HG03103 (cell line): ENCODE data around the gene PAQR7.
A peak's percentile ranks its signal among the peaks of the same experiment; 100 is the strongest.
"Not testable (repeated sequence)": the region's sequence is repeated elsewhere in the genome, so short reads cannot be mapped to it uniquely, and the experiment has no call there.

Experiments used
- ATAC-seq: cut with Tn5 transposase; IDR thresholded peaks from one replicate; pipeline ENCODE4 v1.9.1; 2021; ENCODE audit warnings: low read depth; ENCODE audit not compliant: unreplicated experiment

The PAQR7 gene

DNA sequence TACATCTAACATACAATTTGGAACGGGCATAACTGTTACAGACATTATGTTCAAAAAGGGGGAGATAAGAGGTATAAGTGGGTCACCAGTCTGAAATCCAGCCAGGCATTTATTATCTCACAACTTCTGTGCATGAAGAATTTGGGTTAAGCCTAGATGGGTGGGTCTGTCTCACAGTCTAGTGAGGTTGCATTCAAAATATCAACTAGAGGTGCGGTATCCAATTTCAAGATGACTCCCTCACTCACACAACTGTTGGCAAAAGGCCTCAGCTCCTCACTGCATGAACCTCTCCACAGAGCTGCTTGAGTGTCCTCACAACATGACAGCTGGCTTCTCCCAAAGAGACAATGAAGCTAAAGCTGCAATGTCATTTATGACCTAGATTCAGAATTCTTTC, 21.0 kb downstream of the PAQR7 start:
- no peak for ATAC-seq

DNA sequence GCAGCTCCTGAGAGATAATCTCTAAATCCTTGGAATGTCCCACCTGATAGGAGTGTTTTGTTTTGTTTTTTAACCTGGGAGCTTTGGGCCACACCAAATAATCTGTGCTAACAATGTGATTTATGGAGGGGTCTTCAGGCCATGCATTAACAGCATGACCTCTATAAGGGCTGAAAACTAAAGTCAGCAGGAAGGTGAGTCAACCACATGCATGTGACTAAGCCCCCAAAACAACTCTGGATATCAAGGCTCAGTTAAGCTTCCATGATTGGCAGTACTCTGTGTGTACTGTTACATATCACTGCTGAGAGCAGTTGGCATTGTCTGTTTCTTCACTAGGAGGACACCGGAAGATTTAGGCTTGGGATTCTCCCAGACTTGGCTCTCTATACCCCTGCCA, 27.0 kb downstream of the PAQR7 start:
- no peak for ATAC-seq

DNA sequence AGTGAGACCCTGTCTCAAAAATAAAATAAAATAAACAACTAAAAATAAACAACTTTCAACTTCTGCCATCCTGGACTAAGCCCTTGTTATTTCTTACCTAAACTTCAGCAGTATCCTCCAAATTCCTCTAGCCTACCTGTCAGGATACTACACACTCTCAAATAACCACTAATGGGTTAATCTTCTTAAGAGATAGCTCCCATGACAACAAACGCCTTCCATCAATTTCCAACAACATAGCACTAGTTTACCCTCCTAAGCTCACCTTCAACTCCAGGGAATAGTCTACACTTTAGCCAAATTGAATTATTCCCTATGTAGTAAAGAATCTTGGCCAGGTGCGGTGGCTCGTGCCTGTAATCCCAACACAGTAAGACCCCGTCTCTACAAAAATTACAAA, 27.6 kb downstream of the PAQR7 start:
- ATAC-seq: no peak

DNA sequence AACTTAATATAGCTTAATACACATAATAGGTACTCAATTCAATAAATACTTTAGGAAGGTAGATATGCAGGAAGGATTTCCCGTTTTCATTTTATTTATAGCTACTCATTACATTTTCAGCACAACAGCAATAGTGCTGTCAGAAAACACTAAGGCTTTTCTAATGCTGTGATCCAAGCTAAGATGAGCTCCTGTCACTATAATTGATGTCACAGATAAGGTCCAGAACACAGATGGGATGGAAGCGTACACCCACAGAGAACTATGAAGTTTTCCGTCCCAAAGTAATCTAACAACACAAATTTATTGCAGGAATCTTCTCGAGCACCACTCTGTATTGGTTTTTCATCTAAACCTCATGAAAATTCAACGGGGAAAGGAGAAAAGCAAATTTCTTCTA, 29.8 kb downstream of the PAQR7 start:
- ATAC-seq: no peak

DNA sequence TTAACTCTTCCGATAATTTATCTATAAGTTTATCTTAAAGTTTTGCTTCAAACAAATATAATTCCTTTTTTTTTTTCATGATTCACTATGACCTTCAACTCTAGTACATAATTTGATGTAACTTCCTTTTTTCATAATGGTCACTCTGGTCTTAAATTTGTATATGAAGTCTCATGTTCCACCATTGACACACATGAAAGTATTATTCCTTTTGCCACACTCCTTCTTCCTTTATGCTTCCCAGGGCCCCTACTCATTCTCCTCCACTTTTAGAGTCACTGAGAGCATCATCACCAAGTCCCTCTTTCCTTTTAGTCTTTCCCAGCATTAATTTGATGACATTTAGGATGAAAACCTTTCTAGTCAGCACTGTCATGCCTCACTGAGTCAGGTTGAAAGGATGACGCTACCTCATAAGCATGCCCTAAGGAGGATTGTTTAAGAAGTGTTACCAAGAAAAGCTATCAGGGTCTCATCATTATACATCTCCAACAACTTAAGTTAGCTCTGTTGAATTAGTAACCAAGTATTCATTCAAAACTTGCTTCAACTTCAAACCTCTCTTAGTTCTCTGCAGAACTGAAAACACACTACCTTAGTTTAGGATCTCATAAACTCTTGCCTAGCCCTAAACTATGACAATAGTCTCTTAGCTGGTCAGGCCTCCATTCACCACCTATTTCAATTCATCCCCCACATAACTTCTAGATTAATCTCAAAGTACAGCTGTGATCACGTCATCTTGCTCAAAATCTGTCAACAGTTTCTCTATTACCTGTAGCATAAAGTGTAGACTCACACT, 30.8 kb downstream of the PAQR7 start:
- no peak for ATAC-seq

DNA sequence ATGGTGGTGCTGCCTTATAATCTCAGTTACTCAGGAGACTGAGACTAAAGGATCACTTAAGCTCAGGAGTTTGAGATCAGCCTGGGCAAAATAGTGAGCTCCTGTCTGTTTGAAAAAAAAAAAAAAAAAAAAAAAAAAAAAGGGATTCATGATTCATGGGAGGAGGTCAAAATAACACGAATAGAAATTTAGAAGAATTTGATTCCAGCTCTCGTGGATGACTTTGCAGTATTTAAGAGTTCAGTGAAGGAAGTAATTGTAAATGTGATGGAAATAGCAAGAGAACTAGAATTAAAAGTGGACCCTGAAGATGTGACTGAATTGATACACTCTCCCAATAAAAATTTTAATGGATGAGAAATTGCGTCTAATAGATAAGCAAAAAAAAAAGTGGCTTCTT, 32.0 kb downstream of the PAQR7 start:
- ATAC-seq: no peak

DNA sequence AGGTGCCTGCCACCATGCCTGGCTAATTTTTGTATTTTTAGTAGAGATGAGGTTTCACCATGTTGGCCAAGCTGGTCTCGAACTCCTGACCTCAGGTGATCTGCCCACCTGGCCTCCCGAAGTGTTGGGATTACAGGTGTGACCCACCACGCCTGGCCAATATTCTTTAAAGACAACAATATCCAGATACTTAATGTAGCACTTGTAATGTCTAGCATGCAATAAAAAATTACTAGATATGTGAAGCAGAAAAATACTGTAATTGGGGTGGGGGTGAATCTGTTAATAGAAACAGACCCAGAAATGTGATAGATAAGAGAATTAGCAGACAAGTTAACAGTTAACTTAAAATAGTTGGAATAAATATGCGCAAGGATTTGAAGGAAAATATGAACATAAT, 35.7 kb downstream of the PAQR7 start:
- not testable (repeated sequence) for ATAC-seq

DNA sequence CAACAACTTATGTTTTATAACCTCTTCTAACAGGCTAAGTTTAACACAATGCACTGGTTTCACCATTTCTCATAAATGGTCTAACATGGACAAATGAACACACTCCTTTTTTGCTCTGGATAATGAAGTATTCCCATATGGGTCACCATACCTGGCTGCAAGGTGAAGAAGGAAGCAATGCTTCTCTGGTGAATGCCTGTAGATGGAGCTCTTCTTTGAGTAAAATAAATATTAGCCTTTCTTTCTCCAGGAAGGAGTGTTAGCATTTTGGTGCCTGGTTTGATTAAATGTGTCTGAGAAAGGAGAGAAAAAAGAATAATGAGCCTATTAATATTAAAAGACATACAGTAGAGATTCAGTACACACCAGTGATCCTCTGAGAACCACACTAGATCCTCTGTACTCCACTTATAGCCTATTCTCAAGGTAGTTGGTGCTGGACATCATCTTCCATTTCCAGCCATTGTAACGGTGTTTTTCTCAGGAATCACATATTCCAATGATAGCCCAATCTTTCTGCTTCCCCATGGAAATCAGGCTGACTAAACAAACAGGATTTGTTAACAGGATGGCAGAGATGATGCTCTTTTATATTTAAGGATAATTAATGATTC, 38.1 kb downstream of the PAQR7 start:
- ATAC-seq: no peak

DNA sequence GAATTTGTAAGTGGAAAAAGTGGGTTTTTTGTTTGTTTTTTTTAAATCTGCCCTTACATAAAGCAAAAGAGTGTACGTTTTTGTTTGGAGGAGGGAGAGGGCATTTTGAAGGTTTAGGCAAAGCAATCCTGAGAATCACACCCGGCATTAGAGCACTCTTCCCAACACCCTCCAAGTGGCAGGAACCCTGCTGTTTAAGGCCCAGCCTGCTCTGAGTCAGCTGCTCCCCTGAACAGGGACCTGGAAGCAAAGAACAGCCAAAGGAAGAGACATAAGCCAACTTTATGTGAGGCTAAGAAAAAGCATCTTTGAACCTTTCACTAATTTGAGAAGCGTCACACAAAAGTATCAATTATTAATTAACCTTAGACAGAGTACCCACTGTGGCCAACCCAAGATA, 38.8 kb downstream of the PAQR7 start:
- no peak for ATAC-seq

DNA sequence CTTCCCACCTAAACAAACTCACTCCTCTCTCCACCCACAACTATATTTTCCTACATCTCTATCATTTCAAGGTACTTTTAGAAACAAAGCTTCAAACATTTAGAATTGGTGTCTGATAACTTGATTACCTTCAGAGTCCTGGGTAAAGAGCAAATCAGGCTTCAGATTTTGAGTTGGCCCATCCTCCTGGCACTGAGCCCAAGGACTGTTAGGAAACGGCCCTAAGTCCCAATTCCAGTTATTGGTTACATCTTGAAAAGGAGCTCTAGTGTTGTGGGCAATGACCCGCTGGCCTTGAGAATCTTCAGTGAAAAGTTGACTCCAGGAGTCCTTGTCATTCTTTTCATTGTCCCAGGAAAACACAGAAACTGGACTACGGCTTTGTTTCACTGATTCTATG, 40.6 kb downstream of the PAQR7 start:
- no peak for ATAC-seq

DNA sequence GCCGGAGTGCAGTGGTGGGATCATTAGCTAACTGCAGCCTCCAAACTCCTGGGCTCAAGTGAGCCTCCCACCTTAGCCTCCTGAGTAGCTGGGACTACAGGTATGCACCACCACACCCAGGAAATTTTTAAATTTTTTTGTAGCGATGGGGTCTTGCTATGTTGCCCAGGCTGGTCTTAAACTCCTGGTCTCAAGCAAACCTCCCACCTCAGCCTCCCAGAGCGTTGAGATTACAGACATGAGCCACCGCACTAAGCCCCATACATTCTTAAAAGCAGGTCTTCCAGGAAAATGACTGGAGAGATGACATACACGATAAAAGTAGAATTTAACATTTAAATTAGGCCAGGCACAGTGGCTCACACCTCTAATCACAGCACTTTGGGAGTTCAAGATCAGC, 42.4 kb downstream of the PAQR7 start:
- no peak for ATAC-seq

DNA sequence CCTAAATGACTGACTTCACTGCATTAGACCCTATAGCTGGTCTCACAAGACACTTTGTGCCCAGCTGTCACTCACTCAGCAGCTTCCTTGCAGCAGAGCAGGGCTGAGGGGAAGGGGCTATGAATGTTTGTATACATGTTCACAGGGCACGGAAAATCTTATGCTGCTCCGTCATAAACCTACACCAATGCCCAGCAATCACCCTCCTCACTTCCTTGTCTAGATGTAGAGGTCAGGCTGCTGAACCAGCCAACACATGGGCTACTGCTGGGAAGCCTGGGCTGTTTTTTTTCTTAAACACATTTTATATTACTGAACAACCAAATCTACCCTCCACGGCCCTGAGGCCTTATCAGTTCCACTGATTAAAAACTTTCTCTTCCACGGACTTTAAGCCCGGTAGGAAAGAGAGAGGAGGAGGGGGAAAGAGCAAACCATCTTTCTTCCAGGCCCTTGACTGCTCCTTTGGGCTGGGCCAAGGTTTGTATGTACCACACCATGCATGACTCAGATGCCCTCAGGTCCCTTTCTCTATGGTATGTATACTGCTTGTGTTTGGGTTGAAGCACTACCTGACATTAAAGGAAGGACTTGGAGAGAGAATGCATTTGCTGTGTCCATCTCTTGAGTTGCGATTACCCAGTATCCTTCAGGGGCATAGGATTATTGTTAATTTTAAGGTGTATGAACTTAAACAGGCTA, 43.0 kb downstream of the PAQR7 start:
- ATAC-seq: no peak

DNA sequence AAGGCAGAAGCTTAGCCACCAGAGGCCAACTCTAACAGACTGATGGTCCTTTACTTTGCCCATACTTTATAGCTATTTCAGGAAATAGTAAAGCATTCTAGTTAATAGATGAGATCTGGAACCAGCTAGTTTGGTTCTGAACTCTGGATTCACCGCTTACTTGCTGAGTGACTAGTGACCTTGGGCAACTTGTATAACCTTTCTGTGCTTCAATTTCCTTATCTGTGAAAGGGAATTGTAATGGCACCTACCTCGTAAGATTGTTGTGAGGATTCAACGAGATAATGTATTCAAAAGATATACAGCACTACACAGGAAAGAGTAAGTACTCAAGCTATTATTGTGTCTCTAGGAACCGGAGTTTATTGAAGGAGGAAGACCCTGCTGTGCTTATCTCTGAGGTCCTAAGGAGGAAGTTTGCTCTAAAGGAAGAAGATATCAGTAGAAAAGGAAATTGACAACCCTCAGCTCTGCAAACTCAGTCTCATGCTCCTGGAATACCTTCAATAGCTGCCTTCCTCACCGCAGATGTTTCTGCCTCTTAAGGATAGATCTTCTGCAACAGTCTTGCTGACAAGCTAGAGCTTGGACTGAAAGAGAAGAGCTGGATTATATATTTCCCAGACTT, 43.8 kb downstream of the PAQR7 start:
- no peak for ATAC-seq

DNA sequence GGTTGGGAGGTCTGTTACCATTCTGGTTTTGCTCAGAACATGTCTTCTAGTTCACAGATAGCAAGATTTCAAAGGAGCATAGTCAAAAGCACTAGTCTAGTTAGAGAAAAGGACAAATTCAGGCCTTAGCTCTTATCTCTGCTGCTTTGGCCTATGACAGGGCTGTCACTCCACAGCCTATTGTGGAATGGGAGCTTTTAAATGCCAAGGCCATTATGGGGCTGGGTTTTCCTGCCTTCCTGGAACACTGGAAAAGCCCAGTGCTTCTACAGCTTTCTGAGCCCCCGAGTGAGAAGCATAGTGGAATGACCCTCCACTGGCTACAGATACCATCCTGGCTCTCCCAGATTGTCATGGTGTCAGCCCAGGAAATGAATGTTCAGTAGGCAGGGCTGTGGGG, 46.5 kb downstream of the PAQR7 start:
- no peak for ATAC-seq

DNA sequence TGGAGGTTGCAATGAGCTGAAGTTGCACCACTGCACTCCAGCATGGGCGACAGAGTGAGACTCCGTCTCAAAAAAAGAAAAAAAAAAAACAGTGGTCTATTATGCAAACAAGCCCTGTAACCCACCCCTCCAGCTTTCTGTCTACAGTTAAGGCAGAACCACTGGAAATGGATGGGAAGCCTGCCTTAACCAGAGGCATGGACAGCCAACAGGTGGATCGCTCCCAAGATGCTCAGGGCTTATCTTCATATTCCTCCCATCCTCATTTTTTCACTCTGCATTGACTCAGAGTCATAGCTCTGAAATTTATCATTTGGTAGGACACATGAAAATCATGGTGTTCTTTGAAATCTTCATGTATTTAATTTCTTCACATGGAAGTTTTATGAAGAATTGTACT, 47.0 kb downstream of the PAQR7 start:
- ATAC-seq: no peak

DNA sequence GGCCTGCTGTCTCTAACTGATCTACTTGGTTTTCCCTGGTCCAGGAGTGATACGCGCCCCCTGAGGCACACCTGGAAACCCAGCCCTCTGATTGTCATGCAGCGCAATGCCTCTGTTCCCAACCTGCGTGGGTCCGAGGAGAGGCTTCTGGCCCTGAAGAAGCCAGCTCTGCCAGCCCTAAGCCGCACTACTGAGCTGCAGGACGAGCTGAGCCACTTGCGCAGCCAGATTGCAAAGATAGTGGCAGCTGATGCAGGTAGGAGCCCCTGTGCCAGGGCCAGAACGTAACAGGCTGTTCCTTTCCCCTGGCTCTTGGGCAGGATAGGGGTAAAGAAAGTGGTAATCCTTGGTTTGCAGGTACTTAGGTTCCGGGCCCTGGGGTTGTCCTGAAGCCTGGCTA, 48.9 kb downstream of the PAQR7 start:
- no peak for ATAC-seq

DNA sequence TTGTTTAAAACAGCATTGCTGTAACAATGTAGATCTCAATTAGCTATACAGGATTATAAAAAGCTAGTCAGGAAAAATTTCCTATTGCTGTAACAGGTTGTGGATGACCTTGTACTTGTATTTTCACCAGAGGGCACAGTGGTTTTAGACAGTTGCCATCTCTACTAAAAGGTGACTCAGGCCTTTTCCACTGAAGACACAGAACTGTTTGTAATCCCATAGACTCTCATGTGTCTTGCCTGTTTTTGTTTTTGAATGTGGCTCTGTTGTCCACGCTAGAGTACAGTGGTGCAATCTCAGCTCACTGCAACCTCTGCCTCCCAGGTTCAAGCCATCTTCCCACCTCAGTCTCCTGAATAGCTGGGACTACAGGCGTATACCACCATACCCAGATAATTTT, 49.9 kb downstream of the PAQR7 start:
- ATAC-seq: no peak

DNA sequence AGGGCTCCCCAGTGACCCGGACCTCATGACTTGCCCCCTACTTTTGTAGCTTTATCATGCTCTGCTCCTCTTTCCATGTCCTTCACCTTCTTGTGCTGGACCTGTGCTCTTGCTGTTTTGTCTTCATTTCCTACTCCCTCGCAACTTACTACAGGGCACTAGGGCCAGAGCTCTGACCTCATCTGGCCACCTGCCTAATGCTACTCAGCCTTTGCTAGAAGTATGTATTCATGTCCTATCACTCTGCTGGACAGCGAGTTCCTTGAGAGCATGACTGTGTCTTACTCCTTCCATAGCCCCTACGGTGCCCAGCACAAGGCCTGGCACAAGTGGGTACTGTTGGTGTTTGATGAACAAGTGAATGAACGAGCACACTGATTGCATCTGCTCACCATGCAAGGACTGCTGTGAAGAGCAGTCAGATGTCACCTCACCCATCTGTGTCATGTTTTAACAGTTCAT, 53.8 kb downstream of the PAQR7 start:
- no peak for ATAC-seq

DNA sequence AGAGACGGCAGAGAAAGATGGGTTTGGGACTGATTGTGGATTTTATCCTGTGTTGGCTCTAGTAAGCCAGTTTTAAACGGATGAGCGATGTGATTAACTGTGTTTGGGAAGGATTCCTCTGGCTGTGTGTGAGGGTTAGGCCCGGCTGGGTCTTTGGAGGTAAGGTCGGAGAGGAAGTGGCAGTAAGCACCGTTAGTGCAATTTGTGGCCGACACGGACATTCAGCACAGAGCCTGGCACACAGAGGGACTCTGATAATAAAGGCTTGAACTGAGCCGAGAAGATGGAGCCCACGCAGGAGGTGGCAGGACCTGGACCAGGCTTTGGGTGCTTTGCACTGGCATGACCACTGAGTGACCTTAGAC, 54.4 kb downstream of the PAQR7 start:
- no peak for ATAC-seq

DNA sequence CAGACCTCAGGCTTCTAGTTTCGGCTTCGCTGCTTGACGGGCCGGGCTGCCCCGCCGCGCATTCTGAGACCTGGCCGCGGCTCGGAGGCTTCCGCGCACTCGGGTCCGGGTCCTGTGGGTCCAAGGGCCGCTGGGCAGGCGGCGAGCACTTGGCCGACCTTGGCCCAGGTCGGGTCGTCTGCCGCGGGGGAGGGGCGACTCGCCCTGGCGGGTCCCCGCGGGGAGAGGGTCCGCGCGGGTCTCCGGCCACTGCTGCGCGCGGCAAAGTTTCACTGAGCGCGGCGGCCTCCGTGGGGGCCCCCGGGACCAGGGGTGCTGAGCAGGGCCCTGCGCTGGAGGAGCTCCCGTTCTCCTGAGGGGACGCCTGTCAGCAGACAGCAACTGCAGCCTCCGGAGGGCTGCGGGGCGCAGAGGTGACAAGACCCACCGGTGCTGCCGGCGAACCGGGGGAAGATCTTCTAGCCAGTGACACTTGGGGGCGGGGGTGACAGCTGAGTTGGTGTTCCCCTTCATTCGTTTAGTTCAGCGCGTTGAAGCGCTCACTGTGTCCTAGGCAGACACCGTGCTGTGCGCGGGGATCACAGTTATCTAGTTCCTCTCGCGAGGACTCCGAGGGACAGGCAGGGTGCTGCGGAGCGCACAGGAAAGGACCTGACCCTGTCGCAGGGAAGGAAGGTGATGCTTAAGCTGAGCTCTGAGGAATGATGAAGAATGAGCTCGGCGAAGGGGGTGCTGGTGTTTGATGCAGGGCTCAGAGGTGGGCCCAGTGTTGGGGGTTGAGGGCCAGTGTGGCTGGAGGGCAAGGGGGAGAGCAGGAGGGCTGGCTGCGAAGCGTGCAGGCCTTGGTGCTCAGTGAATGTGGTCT, 55.0 kb downstream of the PAQR7 start:
- ATAC-seq: peak; percentile 44
